Stimulated activated CD4-positive, alpha-beta T cell treated with anti-CD3 and anti-CD28 coated beads, Interleukin-15, amount 100 ng/mL, for 48 hours (primary cell): ENCODE results near the gene KLK10.
"Not testable (repeated sequence)": the region's sequence is repeated elsewhere in the genome, so short reads cannot be mapped to it uniquely, and the experiment has no call there.

Source experiments
- DNase-seq, 2 donors: peaks; one replicate each; pipeline ENCODE4 v3.0.0-alpha.2; 2020; ENCODE audit warnings: low read depth in 2 of 2

The KLK10 gene

GRCh38 chr19:51002089-51002532 is 17.4 kb downstream of the KLK10 start:
- no peak for DNase-seq

- DNase-seq: no peak
Measured at GRCh38 chr19:51001515-51001914, 18.0 kb downstream of the KLK10 start, which contains the start of gene KLK8. TSS of gene KLK8 (minus strand) at chr19:51001604. CDS start at chr19:51001167, 437 bp downstream.

DNA sequence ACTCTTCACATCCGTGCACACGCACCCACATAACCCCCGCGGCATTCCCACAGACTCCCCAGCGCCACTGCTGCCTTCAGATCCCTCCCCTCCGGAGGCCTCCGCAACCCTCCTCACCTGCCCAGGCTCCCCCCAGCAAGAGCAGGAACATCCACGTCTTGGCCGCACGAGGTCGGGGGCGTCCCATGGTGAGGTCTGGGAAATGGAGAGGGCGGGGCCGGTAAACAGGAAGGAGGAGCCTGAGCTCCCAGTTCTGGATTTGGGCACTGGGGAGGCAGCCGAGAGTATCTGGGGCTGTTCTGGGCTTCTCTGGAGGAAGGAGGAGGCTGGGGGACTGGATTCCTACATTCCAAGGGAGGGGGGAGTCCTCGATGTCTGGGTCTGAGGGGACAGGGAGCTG is 18.5 kb downstream of the KLK10 start:
- DNase-seq: no peak

- no peak for DNase-seq
Measured at GRCh38 chr19:51000426-51000825, 19.1 kb downstream of the KLK10 start.

DNA sequence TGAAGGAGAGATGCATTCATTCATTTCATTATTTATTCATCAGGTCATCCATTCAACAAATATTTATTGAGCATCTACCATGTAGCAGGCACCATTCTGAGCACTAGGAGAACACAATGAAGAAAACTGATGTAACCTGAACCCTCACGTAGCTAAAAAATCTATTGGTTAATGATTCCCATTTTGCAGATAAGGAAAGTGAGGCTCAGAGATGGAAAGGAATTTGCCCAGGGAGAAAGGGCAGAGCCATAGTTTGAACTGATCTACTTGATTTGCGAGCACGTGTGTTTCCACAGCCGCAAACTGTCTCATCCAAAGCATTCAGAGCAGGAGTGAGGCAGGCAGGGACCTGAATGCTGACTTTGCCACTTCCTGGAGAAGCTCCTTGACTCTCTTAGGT is 20.8 kb downstream of the KLK10 start:
- DNase-seq: no peak

DNA sequence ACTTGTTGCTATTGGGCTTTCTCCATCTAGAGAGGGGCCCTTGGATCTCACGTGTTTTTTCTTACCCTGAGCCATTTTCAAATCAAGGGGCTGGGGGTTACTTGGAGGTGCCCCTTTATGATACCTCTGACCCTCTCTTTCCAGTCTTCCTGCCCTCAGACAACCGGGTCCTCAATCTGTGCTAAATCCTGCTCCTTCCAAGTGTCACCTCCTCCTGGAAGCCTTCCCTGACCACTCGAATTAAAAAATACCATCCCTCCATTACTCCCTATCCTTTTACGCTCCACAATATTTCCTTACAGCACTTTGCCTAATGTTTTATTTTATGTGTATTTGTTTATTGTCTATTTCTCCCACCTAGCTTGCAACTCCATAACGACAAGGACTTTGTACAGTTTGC is 21.4 kb downstream of the KLK10 start:
- DNase-seq: no peak

GRCh38 chr19:50994129-50994528 is 25.4 kb downstream of the KLK10 start:
- no peak for DNase-seq

DNA sequence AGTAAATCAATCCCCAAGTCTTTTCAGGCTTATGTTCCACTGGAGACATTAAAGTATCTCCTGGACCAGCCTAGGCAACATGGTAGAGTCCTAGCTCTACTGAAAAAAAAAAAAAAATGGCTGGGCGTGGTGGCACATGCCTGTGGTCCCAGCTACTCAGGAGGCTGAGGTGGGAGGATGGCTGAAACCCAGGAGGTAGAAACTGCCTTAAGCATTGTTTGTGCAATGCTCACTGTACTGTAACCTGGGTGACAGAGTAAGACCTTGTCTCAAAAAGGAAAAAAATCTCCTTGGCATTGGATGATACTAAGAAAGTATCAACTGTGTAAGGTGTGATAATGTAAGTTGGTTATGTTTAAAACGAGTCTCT is 26.9 kb downstream of the KLK10 start:
- DNase-seq: no peak

- DNase-seq: not testable (repeated sequence)
Measured at GRCh38 chr19:50984416-50984815, 35.1 kb downstream of the KLK10 start.

- no peak for DNase-seq
Measured at GRCh38 chr19:50983625-50984292, 35.8 kb downstream of the KLK10 start, which contains the start of gene KLK7. TSS of gene KLK7 (minus strand) at chr19:50983917. CDS start at chr19:50982399, 1,518 bp downstream.

DNA sequence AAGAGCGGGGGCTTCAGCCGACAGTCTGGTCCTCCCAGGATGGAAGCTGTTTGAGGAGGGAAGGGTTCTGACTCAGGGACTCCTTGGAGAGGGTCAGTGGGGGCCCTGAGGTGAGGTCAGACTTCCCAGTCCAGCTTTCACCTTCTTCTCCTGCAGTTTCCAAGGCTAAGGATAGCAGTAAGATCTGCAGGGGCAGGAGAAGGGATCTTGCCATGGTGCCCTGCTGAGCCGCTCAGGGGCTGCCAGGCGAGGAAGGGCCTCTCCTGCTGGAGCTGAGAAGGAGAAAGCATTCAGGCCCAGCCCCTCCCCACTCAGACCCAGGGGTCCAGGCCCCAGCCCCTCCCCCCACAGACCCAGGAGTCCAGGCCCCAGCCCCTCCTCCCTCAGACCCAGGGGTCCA is 37.3 kb downstream of the KLK10 start:
- DNase-seq: no peak

DNA sequence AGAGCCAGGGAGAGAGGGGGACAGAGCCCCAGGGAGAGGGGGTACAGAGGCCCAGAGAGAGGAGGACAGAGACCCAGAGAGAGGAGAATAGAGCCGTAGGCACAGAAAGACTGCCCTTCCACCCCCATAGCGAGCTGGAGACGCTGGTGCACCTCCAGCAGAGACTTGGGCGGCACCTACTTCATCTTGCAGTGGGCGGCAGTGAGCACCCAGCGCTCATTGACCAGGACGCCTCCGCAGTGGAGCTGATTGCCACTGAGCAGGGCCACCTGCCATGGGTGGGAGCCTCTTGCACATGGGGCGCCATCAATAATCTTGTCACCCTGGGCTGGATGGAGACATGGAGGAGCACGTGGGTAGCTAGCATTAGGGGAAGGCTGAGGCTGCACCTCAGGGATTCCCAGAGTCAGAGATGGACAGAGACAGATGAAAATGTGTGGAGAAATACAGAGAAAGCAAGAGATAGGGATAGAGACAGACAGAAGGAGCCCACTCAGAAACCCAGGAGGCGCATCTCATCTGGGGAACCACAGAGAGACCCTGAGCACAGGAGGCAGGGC is 37.8 kb downstream of the KLK10 start:
- no peak for DNase-seq

DNA sequence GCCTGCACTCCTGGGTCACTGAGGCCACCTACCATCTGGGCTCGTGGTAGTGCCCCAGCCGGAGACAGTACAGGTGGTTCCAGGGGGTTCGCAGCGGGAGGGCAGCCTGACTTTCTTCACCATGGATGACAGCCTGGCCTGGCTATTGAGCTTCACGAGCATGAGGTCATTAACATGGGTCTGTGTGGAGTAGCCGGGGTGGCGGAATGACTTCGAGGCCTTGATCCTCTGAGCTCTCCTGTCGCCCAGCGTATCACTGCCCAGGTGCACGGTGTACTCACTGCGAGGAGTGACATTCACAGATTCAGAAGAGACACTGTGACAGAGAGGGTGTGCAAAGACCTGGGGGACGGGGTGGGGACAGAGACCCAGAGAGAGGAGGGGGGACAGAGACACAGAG is 39.3 kb downstream of the KLK10 start:
- DNase-seq: no peak

GRCh38 chr19:50979758-50980157 is 39.8 kb downstream of the KLK10 start:
- no peak for DNase-seq

GRCh38 chr19:50978772-50979390 is 40.6 kb downstream of the KLK10 start:
- DNase-seq: no peak

DNA sequence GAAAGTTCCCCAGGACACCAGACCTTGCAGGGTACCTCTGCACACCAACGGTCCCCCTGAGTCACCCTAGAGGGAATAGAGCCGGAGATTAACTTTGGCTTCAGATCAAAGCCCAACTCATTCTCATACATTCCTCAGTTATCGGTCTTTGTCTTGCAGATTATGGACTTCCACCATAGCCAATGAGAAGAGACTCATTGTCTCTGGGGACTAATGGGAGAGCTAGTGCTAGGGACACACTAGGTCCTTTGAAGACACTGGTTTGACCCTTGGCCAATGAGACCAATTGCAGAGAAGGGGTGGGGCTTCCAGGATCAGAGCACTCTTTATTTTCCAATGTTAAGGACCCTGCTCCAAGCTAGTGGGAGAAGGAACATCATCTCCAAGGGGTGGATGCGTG is 41.9 kb downstream of the KLK10 start:
- DNase-seq: no peak

GRCh38 chr19:50975766-50976165 is 43.7 kb downstream of the KLK10 start:
- DNase-seq: no peak

GRCh38 chr19:50974702-50975556 is 44.6 kb downstream of the KLK10 start:
- DNase-seq: no peak

- no peak for DNase-seq
Measured at GRCh38 chr19:50972795-50973376, 46.6 kb downstream of the KLK10 start.

GRCh38 chr19:50969810-50970209 is 49.7 kb downstream of the KLK10 start:
- not testable (repeated sequence) for DNase-seq

DNA sequence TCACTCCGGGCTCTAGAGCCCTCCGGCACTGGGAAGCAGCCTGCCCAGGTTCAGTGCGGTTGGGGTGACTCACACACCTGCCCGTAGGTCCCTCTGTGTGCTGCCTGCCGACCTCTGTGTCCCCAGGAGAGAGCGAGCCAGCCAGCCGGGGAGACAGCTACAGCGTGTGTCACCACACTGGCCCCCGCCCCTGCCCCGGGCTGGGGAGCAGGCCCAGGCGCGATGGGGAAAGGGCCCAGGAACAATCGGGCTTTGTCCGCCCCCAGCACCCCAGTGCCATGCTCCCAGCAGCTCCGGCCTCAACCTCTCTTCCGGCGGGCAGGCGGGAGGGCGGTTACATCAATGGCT is 50.1 kb downstream of the KLK10 start, which contains the start of gene KLK6:
KLK6 (minus strand) TSS at position 179 of the 348 bp plus-strand sequence. CDS start 1,487 bp downstream, outside the sequence.
- DNase-seq: no peak
